ENCODE data around the gene ZIC2.

DNA sequence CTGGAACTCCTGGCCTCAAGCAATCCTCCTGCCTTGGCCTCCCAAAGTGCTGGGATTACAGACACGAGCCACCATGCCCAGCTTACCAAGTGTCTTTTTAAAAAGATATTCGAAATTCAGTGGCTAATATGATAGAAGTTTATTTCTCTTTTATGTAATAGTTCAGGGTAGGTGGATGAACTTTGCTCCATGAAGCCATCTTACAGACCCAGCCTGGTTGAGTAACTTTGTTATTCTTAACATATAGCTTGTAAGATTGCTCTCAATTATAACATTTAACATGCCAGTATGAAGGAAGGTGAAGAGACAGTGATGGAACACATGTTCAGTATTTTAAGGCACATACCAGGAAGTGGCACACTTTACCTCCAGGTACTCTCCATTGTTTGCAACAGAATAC, 42.4 kb downstream of the ZIC2 start:
- TF ChIP-seq, protein P1, sequence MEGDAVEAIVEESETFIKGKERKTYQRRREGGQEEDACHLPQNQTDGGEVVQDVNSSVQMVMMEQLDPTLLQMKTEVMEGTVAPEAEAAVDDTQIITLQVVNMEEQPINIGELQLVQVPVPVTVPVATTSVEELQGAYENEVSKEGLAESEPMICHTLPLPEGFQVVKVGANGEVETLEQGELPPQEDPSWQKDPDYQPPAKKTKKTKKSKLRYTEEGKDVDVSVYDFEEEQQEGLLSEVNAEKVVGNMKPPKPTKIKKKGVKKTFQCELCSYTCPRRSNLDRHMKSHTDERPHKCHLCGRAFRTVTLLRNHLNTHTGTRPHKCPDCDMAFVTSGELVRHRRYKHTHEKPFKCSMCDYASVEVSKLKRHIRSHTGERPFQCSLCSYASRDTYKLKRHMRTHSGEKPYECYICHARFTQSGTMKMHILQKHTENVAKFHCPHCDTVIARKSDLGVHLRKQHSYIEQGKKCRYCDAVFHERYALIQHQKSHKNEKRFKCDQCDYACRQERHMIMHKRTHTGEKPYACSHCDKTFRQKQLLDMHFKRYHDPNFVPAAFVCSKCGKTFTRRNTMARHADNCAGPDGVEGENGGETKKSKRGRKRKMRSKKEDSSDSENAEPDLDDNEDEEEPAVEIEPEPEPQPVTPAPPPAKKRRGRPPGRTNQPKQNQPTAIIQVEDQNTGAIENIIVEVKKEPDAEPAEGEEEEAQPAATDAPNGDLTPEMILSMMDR (IDR thresholded peaks at IDR 0.05; ENCODE audit: poor library complexity, severe bottlenecking), result no peak
- TF ChIP-seq EZH2 (IDR thresholded peaks at IDR 0.05; ENCODE audit: borderline replicate concordance, insufficient read depth, low read length, poor library complexity, severe bottlenecking) (no peak), EP300 (conservative IDR thresholded peaks at IDR 0.05; ENCODE audit: poor library complexity, severe bottlenecking) (no peak)
- TF ChIP-seq, protein P2, sequence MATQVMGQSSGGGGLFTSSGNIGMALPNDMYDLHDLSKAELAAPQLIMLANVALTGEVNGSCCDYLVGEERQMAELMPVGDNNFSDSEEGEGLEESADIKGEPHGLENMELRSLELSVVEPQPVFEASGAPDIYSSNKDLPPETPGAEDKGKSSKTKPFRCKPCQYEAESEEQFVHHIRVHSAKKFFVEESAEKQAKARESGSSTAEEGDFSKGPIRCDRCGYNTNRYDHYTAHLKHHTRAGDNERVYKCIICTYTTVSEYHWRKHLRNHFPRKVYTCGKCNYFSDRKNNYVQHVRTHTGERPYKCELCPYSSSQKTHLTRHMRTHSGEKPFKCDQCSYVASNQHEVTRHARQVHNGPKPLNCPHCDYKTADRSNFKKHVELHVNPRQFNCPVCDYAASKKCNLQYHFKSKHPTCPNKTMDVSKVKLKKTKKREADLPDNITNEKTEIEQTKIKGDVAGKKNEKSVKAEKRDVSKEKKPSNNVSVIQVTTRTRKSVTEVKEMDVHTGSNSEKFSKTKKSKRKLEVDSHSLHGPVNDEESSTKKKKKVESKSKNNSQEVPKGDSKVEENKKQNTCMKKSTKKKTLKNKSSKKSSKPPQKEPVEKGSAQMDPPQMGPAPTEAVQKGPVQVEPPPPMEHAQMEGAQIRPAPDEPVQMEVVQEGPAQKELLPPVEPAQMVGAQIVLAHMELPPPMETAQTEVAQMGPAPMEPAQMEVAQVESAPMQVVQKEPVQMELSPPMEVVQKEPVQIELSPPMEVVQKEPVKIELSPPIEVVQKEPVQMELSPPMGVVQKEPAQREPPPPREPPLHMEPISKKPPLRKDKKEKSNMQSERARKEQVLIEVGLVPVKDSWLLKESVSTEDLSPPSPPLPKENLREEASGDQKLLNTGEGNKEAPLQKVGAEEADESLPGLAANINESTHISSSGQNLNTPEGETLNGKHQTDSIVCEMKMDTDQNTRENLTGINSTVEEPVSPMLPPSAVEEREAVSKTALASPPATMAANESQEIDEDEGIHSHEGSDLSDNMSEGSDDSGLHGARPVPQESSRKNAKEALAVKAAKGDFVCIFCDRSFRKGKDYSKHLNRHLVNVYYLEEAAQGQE (IDR thresholded peaks at IDR 0.05; ENCODE audit: borderline replicate concordance), result no peak
